ENCODE measurements around the gene UGT1A8. TPM values are rescaled to one million over a fixed set of nuclear protein-coding genes. Genes with fewer than 3 reads are reported as not detected.
"Not testable (repeated sequence)": the region's sequence is repeated elsewhere in the genome, so short reads cannot be mapped to it uniquely, and the experiment has no call there.

Gene UGT1A8
- total RNA-seq, 4 donors from 2014 or later = 0.34 TPM; not detected in 3

DNA sequence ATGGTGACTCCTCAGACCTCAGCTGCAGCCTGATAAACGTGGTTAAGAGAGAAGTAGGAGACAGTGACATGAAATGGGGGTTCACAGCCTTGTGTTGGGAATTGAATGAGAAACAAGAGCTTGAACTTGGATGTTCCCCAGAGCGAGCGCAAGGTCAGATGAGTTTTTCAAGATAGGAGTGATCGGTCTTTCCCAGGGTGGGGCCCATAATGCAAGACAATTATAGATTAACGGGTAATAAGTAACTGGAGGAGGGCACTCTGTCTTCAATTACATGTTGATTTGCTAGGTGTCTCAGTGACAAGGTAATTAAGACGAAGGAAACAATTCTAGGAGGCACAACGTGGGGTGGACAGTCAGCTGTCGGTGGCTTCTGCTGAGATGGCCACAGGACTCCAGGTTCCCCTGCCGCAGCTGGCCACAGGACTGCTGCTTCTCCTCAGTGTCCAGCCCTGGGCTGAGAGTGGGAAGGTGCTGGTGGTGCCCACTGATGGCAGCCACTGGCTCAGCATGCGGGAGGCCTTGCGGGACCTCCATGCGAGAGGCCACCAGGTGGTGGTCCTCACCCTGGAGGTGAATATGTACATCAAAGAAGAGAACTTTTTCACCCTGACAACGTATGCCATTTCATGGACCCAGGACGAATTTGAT, 95.3 kb downstream of the UGT1A8 start, which contains the start of gene UGT1A5:
Gene UGT1A5, plus strand, starts transcription at position 297 of the 651 bp plus-strand sequence. Its CDS starts 85 bp downstream, at position 382.
- intact Hi-C loops (cut with DNase I) = no loop called here
- no peaks in the 10 kb centered on the region for H3K36me3 ChIP-seq
- no peak within 1 kb of the TSS for H3K4me3 ChIP-seq (replicated peaks in 1 of 3)
- no peaks in the 10 kb centered on the region for H3K9me3 ChIP-seq
- no peak within 1 kb of the TSS for H3K27ac ChIP-seq
- no peaks in the 10 kb centered on the region for H3K4me1 ChIP-seq
- no peak for DNase-seq
- H3K27me3 ChIP-seq = no peaks in the 10 kb centered on the region
- no peak for TF ChIP-seq POLR2A (IDR thresholded peaks at IDR 0.05)
- TF ChIP-seq CTCF (IDR thresholded peaks at IDR 0.05) = no peak
- 84 to 88% methylated on average over 12 to 13 of the region's 14 CpGs for WGBS, 2 donors

- H3K36me3 ChIP-seq = no peaks in the 10 kb centered on the region
- intact Hi-C loops (cut with DNase I) = no loop called here
- H3K27ac ChIP-seq = no peak overlapping the region
- H3K9me3 ChIP-seq = no peaks in the 10 kb centered on the region
- WGBS, 2 donors = 67 to 76% methylated on average over 7 of the region's 7 CpGs
- H3K4me3 ChIP-seq (replicated peaks in 1 of 3) = no peak overlapping the region
- H3K4me1 ChIP-seq = no peaks in the 10 kb centered on the region
- no peaks in the 10 kb centered on the region for H3K27me3 ChIP-seq
- no peak for DNase-seq
- no peak for TF ChIP-seq CTCF (IDR thresholded peaks at IDR 0.05)
- TF ChIP-seq POLR2A (IDR thresholded peaks at IDR 0.05) = no peak
These were observed 95.8 kb downstream of the UGT1A8 start for GRCh38 chr2:233713262-233713615.

GRCh38 chr2:233714121-233714520, 96.7 kb downstream of the UGT1A8 start:
- intact Hi-C loops (cut with DNase I) = no loop called here
- Histone ChIP-seq H3K27me3 (no peaks in the 10 kb centered on the region), H3K36me3 (no peaks in the 10 kb centered on the region), H3K27ac (no peak overlapping the region), H3K4me3 (replicated peaks in 1 of 3) (no peak overlapping the region), H3K4me1 (no peaks in the 10 kb centered on the region), H3K9me3 (no peaks in the 10 kb centered on the region)
- WGBS, 2 donors = 82 to 88% methylated on average over 2 of the region's 2 CpGs
- no peak for DNase-seq
- TF ChIP-seq CTCF (IDR thresholded peaks at IDR 0.05) (no peak), POLR2A (IDR thresholded peaks at IDR 0.05) (no peak)

- Histone ChIP-seq H3K4me1 (no peaks in the 10 kb centered on the region), H3K27me3 (no peaks in the 10 kb centered on the region), H3K36me3 (no peaks in the 10 kb centered on the region), H3K27ac (no peak within 1 kb of the TSS), H3K9me3 (no peaks in the 10 kb centered on the region), H3K4me3 (replicated peaks in 1 of 3) (no peak within 1 kb of the TSS)
- 81 to 91% methylated on average over 6 to 7 of the region's 7 CpGs for WGBS, 2 donors
- intact Hi-C loops (cut with DNase I) = no loop called here
- TF ChIP-seq CTCF (IDR thresholded peaks at IDR 0.05) = no peak
- no peak for TF ChIP-seq POLR2A (IDR thresholded peaks at IDR 0.05)
- no peak for DNase-seq
These were observed 101.1 kb downstream of the UGT1A8 start, which contains the start of gene UGT1A4 for GRCh38 chr2:233718552-233718951. UGT1A4 (plus strand) TSS chr2:233718736; CDS start chr2:233718821, 85 bp downstream.

DNA sequence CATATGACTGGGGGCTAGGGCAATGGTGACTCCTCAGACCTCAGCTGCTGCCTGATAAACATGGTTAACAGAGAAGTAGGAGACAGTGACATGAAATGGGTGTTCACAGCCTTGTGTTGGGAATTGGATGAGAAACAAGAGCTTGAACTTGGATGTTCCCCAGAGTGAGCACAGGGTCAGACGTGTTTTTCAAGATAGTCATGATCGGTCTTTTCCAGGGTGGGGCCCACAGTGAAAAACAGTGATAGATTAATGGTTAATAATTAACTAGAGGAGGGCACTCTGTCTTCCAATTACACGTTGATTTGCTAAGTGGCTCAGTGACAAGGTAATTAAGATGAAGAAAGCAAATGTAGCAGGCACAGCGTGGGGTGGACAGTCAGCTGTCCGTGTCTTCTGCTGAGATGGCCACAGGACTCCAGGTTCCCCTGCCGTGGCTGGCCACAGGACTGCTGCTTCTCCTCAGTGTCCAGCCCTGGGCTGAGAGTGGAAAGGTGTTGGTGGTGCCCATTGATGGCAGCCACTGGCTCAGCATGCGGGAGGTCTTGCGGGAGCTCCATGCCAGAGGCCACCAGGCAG, 111.4 kb downstream of the UGT1A8 start, which contains the start of gene UGT1A3:
Gene UGT1A3, plus strand, starts transcription at position 320 of the 579 bp plus-strand sequence. Its CDS starts 85 bp downstream, at position 405.
- WGBS, 2 donors = 88 to 89% methylated on average over 8 of the region's 8 CpGs
- H3K27me3 ChIP-seq = no peaks in the 10 kb centered on the region
- intact Hi-C loops (cut with DNase I) = no loop called here
- no peak for TF ChIP-seq POLR2A (IDR thresholded peaks at IDR 0.05)
- TF ChIP-seq CTCF (IDR thresholded peaks at IDR 0.05) = no peak
- no peak within 1 kb of the TSS for H3K27ac ChIP-seq
- no peaks in the 10 kb centered on the region for H3K36me3 ChIP-seq
- no peak for DNase-seq
- H3K9me3 ChIP-seq = no peaks in the 10 kb centered on the region
- H3K4me3 ChIP-seq (replicated peaks in 1 of 3) = no peak within 1 kb of the TSS
- no peaks in the 10 kb centered on the region for H3K4me1 ChIP-seq

DNA sequence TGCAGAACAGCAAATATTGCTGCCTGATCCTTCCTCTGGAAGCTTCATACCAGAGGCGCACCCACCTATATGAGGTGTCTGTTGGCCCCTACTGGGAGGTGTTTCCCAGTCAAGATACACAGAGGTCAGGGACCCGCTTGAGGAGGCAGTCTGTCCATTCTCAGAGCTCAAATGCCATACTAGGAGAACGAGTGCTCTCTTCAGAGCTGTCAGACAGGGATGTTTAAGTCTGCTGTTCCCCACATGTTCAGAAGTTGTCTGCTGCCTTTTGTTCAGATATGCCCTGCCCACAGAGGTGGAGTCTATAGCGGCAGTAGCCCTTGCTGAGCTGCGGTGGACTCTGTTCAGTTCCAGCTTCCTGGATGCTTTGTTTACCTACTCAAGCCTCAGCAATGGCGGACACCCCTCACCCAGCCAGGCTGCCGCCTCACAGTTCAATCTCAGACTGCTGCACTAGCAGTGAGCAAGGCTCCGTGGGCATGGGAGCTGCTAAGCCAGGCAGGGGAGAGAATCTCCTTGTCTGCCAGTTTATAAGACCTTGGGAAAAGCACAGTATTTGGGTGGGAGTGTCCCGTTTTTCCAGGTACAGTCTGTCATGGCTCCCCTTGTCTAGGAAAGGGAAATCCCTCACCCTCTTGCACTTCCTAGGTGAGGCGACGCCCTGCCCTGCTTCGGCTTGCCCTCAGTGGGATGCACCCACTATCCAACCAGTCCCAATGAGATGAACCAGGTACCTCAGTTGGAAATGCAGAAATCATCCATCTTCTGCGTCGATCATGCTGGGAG, 119.6 kb downstream of the UGT1A8 start:
- H3K4me1 ChIP-seq; intact Hi-C loops (cut with DNase I); H3K27ac ChIP-seq; H3K4me3 ChIP-seq (replicated peaks in 1 of 3); H3K9me3 ChIP-seq; H3K27me3 ChIP-seq; H3K36me3 ChIP-seq; DNase-seq: not testable (repeated sequence)
- 85 to 91% methylated on average over 10 to 13 of the region's 14 CpGs for WGBS, 2 donors
